ENCODE results near the gene HSD17B1. TPM values are rescaled to one million over a fixed set of nuclear protein-coding genes. Genes with fewer than 3 reads are reported as not detected.

The HSD17B1 gene
- total and polyA plus RNA-seq, 2 of the 13 experiments (the other 11 are each of a cell fraction or from before 2014, with no cell fraction given), result 0.54 to 0.93 TPM

- TF ChIP-seq ARID5B (CRISPR knock-in tag; IDR thresholded peaks at IDR 0.05), result peak; percentile 54
- TF ChIP-seq ZNF577 (CRISPR knock-in tag; IDR thresholded peaks at IDR 0.05; ENCODE audit: borderline replicate concordance, low read depth), result no peak
- TF ChIP-seq LCORL (IDR thresholded peaks at IDR 0.05), result no peak
- TF ChIP-seq LCORL (CRISPR knock-in tag; IDR thresholded peaks at IDR 0.05), result peak; percentile 30
- TF ChIP-seq PHF5A (CRISPR knock-in tag; IDR thresholded peaks at IDR 0.05; ENCODE audit: low read depth, unreplicated experiment), result peak; percentile 45
- TF ChIP-seq ZNF549 (CRISPR knock-in tag; IDR thresholded peaks at IDR 0.05), result no peak
- no peak for TF ChIP-seq HHEX (CRISPR knock-in tag; IDR thresholded peaks at IDR 0.05)
- TF ChIP-seq RBM39 (IDR thresholded peaks at IDR 0.05; ENCODE audit: low read depth, low read length, poor library complexity, severe bottlenecking), result no peak
- TF ChIP-seq ZNF619 (CRISPR knock-in tag; IDR thresholded peaks at IDR 0.05), result peak; percentile 16; the same call in 1 of the 2 replicates
- 0 out of 4 replicates have a peak, but pooled peaks of 1 of the 2 experiments have one; percentile 24 for TF ChIP-seq EP300 (IDR thresholded peaks at IDR 0.05; ENCODE audit: low read depth in 2 of 2, low read length in 2 of 2)
- TF ChIP-seq EP300 (CRISPR knock-in tag; IDR thresholded peaks at IDR 0.05; ENCODE audit: borderline replicate concordance), result peak; percentile 60; the same call in 1 of the 2 replicates
- TF ChIP-seq ZNF646 (CRISPR knock-in tag; IDR thresholded peaks at IDR 0.05), result no peak
- TF ChIP-seq AHDC1 (CRISPR knock-in tag; IDR thresholded peaks at IDR 0.05; ENCODE audit: borderline replicate concordance), result no peak
Measured at GRCh38 chr17:42577532-42578281, 25.0 kb downstream of the HSD17B1 start, which contains the start of gene PSMC3IP (continued).
